Vagina (tissue), 2 donors: ENCODE data around the gene GRIK4.

ENCODE experiments used
- CTCF ChIP-seq, 3 experiments: fragments of 450-650 bp in 2 of 3; fragments of 200-600 bp in 1 of 3; sonication (generic) in 1 of 3; IDR thresholded peaks; one replicate each; pipeline ENCODE4 v1.5.1; 2017 to 2019; ENCODE audit warnings: antibody characterized with exemption in 3 of 3, mild to moderate bottlenecking in 2 of 3, moderate library complexity in 2 of 3
- POLR2A ChIP-seq, 2 donors: fragments of 450-650 bp; IDR thresholded peaks; one replicate each; pipeline ENCODE4 v1.6.1; 2017; ENCODE audit warnings: antibody characterized with exemption in 2 of 2, mild to moderate bottlenecking in 2 of 2, moderate library complexity in 2 of 2
- POLR2AphosphoS5 ChIP-seq, 2 donors: sonication (generic); formaldehyde crosslinking; IDR thresholded peaks; one replicate each; pipeline ENCODE4 v1.9.0; 2017; ENCODE audit warnings: antibody characterized with exemption in 2 of 2, mild to moderate bottlenecking in 2 of 2, low read depth in 1 of 2; ENCODE audit not compliant: insufficient read depth in 1 of 2

GRCh38 chr11:120467627-120468026 is 43.9 kb upstream of the GRIK4 start:
- no peak for TF ChIP-seq CTCF (IDR thresholded peaks at IDR 0.05)
- TF ChIP-seq POLR2A (IDR thresholded peaks at IDR 0.05), result no peak
- TF ChIP-seq POLR2AphosphoS5 (IDR thresholded peaks at IDR 0.05; ENCODE audit: insufficient read depth in 1 of 2, low read depth in 1 of 2), result no peak
